Measurements from ENCODE around the gene IDH2. TPM values are rescaled to one million over a fixed set of nuclear protein-coding genes. Genes with fewer than 3 reads are reported as not detected.
"Not testable (repeated sequence)": the region's sequence is repeated elsewhere in the genome, so short reads cannot be mapped to it uniquely, and the experiment has no call there.

Gene IDH2
- total and polyA plus RNA-seq, 4 donors = 149 to 339 (median 298) TPM

DNA sequence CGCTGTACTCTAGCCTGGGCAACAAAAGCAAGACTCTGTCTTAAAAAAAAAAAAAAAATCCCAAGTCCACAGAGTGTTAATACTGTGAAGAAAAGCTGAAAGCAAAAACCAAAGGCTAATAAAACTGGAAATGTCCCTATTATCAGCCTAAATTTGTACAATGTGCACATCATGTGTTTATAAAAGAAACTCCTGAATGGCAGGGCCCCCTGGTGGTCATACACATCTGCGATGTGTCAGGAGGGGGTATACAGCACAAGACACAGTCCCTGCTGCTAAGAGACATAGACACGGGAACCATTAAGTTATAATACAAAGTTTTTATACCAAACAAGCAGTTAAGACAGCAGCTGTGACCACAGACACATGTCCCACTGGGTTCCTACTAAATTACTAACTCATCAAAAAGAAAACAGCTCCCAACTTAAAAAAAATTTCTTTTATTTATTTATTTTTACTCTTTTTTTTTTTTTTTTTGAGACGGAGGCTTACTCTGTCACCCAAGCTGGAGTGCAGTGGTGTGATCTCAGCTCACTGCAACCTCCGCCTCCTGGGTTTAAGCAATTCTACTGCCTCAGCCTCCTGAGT lies 31.0 kb downstream of the IDH2 start:
- H3K27me3 ChIP-seq (ENCODE audit: control insufficient read depth in 4 of 4, insufficient read depth in 4 of 4, low read length in 3 of 4) = no peaks in the 10 kb centered on the region
- H3K27ac ChIP-seq (ENCODE audit: low read depth in 1 of 2, low read length in 2 of 2) = no peak overlapping the region
- 38% methylated on average over 5 of the region's 5 CpGs for WGBS
- peak; percentile 71 for DNase-seq (ENCODE audit: low spot score)
- no peak overlapping the region for H3K9ac ChIP-seq (ENCODE audit: low read depth in 1 of 2, low read length in 2 of 2)
- H3K4me3 ChIP-seq (ENCODE audit: low read depth in 1 of 3, low read length in 3 of 3) = no peak overlapping the region
- H3K36me3 ChIP-seq (ENCODE audit: control insufficient read depth in 4 of 4, insufficient read depth in 3 of 4, low read depth in 1 of 4, low read length in 3 of 4) = peaks cover 0 to 10% (median 4%) of the 10 kb centered on the region in 4 donors
- peaks cover 7 to 12% (median 11%) of the 10 kb centered on the region in 4 donors for H3K4me1 ChIP-seq (ENCODE audit: control insufficient read depth in 4 of 4, insufficient read depth in 4 of 4, low read length in 3 of 4)
- no peaks in the 10 kb centered on the region for H3K9me3 ChIP-seq (ENCODE audit: control insufficient read depth in 4 of 4, low read length in 3 of 4)
- TF ChIP-seq CTCF (IDR thresholded peaks at IDR 0.05; ENCODE audit: low read depth, low read length, missing input control) (peak; percentile 88), NR2F2 (IDR thresholded peaks at IDR 0.05) (no peak), RAD21 (IDR thresholded peaks at IDR 0.05) (peak; percentile 91 to 92)

GRCh38 chr15:90070623-90071022 lies 31.6 kb downstream of the IDH2 start:
- peak in 1 of 2 donors; percentile 4 for TF ChIP-seq RAD21 (IDR thresholded peaks at IDR 0.05)
- peak; percentile 6 to 19 for TF ChIP-seq RXRA (IDR thresholded peaks at IDR 0.05)
- H3K27me3 ChIP-seq (ENCODE audit: control insufficient read depth in 4 of 4, insufficient read depth in 4 of 4, low read length in 3 of 4); H3K36me3 ChIP-seq (ENCODE audit: control insufficient read depth in 4 of 4, insufficient read depth in 3 of 4, low read depth in 1 of 4, low read length in 3 of 4); H3K4me1 ChIP-seq (ENCODE audit: control insufficient read depth in 4 of 4, insufficient read depth in 4 of 4, low read length in 3 of 4); H3K9ac ChIP-seq (ENCODE audit: low read depth in 1 of 2, low read length in 2 of 2); H3K9me3 ChIP-seq (ENCODE audit: control insufficient read depth in 4 of 4, low read length in 3 of 4); H3K4me3 ChIP-seq (ENCODE audit: low read depth in 1 of 3, low read length in 3 of 3); H3K27ac ChIP-seq (ENCODE audit: low read depth in 1 of 2, low read length in 2 of 2); DNase-seq (ENCODE audit: low spot score): not testable (repeated sequence)
- WGBS = 86% methylated on average over 2 of the region's 2 CpGs

DNA sequence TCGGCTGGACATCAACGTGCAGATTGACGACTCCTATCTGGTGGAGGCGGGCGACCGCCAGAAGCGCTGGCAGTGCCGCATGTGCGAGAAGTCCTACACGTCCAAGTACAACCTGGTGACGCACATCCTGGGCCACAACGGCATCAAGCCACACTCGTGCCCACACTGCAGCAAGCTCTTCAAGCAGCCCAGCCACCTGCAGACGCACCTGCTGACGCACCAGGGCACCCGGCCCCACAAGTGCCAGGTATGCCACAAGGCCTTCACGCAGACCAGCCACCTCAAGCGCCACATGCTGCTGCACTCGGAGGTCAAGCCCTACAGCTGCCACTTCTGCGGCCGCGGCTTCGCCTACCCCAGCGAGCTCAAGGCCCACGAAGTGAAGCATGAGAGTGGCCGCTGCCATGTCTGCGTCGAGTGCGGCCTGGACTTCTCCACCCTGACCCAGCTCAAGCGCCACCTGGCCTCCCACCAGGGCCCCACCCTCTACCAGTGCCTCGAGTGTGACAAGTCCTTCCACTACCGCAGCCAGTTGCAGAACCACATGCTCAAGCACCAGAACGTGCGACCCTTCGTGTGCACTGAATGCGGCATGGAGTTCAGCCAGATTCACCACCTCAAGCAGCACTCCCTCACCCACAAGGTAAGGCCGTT lies 34.2 kb downstream of the IDH2 start:
- Histone ChIP-seq H3K9me3 (ENCODE audit: control insufficient read depth in 4 of 4, low read length in 3 of 4) (no peaks in the 10 kb centered on the region), H3K4me3 (ENCODE audit: low read depth in 1 of 3, low read length in 3 of 3) (no peak overlapping the region), H3K9ac (ENCODE audit: low read depth in 1 of 2, low read length in 2 of 2) (no peak overlapping the region), H3K4me1 (ENCODE audit: control insufficient read depth in 4 of 4, insufficient read depth in 4 of 4, low read length in 3 of 4) (peaks cover 0 to 6% (median 5%) of the 10 kb centered on the region in 4 donors), H3K36me3 (ENCODE audit: control insufficient read depth in 4 of 4, insufficient read depth in 3 of 4, low read depth in 1 of 4, low read length in 3 of 4) (peaks cover 0 to 5% (median under 1%) of the 10 kb centered on the region in 4 donors), H3K27me3 (ENCODE audit: control insufficient read depth in 4 of 4, insufficient read depth in 4 of 4, low read length in 3 of 4) (no peaks in the 10 kb centered on the region), H3K27ac (ENCODE audit: low read depth in 1 of 2, low read length in 2 of 2) (no peak overlapping the region)
- WGBS = 97% methylated on average over 37 of the region's 37 CpGs
- DNase-seq (ENCODE audit: low spot score) = no peak
- TF ChIP-seq SP1 (IDR thresholded peaks at IDR 0.05) (no peak), ZBTB33 (IDR thresholded peaks at IDR 0.05) (no peak), GABPA (IDR thresholded peaks at IDR 0.05 in 1 of 2, conservative IDR thresholded peaks at IDR 0.05 in 1 of 2) (no peak), EGR1 (IDR thresholded peaks at IDR 0.05; ENCODE audit: low read depth in 2 of 2) (no peak), FOXA1 (IDR thresholded peaks at IDR 0.05) (no peak), YY1 (IDR thresholded peaks at IDR 0.05) (no peak), ATF3 (IDR thresholded peaks at IDR 0.05) (no peak), RXRA (IDR thresholded peaks at IDR 0.05) (no peak), TAF1 (conservative IDR thresholded peaks at IDR 0.05) (no peak), NR2F2 (IDR thresholded peaks at IDR 0.05) (no peak), FOXA2 (IDR thresholded peaks at IDR 0.05) (no peak), JUND (IDR thresholded peaks at IDR 0.05) (no peak), RAD21 (IDR thresholded peaks at IDR 0.05) (no peak), CTCF (IDR thresholded peaks at IDR 0.05; ENCODE audit: low read depth, low read length, missing input control) (no peak)
- TF ChIP-seq, protein P1, sequence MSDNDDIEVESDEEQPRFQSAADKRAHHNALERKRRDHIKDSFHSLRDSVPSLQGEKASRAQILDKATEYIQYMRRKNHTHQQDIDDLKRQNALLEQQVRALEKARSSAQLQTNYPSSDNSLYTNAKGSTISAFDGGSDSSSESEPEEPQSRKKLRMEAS (IDR thresholded peaks at IDR 0.05) = no peak
- TF ChIP-seq, protein P2, sequence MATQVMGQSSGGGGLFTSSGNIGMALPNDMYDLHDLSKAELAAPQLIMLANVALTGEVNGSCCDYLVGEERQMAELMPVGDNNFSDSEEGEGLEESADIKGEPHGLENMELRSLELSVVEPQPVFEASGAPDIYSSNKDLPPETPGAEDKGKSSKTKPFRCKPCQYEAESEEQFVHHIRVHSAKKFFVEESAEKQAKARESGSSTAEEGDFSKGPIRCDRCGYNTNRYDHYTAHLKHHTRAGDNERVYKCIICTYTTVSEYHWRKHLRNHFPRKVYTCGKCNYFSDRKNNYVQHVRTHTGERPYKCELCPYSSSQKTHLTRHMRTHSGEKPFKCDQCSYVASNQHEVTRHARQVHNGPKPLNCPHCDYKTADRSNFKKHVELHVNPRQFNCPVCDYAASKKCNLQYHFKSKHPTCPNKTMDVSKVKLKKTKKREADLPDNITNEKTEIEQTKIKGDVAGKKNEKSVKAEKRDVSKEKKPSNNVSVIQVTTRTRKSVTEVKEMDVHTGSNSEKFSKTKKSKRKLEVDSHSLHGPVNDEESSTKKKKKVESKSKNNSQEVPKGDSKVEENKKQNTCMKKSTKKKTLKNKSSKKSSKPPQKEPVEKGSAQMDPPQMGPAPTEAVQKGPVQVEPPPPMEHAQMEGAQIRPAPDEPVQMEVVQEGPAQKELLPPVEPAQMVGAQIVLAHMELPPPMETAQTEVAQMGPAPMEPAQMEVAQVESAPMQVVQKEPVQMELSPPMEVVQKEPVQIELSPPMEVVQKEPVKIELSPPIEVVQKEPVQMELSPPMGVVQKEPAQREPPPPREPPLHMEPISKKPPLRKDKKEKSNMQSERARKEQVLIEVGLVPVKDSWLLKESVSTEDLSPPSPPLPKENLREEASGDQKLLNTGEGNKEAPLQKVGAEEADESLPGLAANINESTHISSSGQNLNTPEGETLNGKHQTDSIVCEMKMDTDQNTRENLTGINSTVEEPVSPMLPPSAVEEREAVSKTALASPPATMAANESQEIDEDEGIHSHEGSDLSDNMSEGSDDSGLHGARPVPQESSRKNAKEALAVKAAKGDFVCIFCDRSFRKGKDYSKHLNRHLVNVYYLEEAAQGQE (IDR thresholded peaks at IDR 0.05) = no peak

Measured in liver (tissue), 9 donors.